Lower leg skin (tissue), 4 donors: ENCODE results near the gene TTC1. TPM values are rescaled to one million over a fixed set of nuclear protein-coding genes. Genes with fewer than 3 reads are reported as not detected.

Source experiments
- DNase-seq, 2 donors: peaks; one replicate each; pipeline ENCODE4 v3.0.0-alpha.2; 2019; ENCODE audit warnings: low spot score in 2 of 2
- H3K4me3 ChIP-seq: fragments of 200-600 bp; sonication (generic); 2 replicates; pipeline ENCODE4 v1.5.1; 2017; ENCODE audit warnings: mild to moderate bottlenecking, low read depth; ENCODE audit not compliant: poor library complexity, severe bottlenecking
- POLR2A ChIP-seq, 2 donors: fragments of 450-650 bp; IDR thresholded peaks; one replicate each; pipeline ENCODE4 v1.6.1; 2016 to 2017; ENCODE audit warnings: antibody characterized with exemption in 2 of 2, mild to moderate bottlenecking in 1 of 2, moderate library complexity in 1 of 2
- WGBS, 2 donors: methylation state at CpG; one replicate each; pipeline ENCODE4 v1.1.5; 2018; 5-methylcytosine and 5-hydroxymethylcytosine counted together
- intact Hi-C: fragments of 100-400 bp; cut with DNase I; formaldehyde crosslinking; loops from one replicate; pipeline ENCODE4 v1.15.0; 2023; ENCODE audit warnings: low total_unique reads
- total RNA-seq, 4 donors: library from RNA; depleted of rRNA; stranded (reverse); fragments of >200 nt; gene quantifications; one replicate each; pipeline ENCODE4 v1.1.0, GENCODE V29; 2016
- TF ChIP-seq, protein P1 (sequence below), 3 donors: fragments of 450-650 bp; IDR thresholded peaks; one replicate each; pipeline ENCODE4 v1.5.1; 2016; ENCODE audit warnings: antibody characterized with exemption in 3 of 3, mild to moderate bottlenecking in 3 of 3, moderate library complexity in 2 of 3

The TTC1 gene
- total RNA-seq, 4 donors from 2014 or later: 28.5 to 39.3 (median 36.2) TPM

DNA sequence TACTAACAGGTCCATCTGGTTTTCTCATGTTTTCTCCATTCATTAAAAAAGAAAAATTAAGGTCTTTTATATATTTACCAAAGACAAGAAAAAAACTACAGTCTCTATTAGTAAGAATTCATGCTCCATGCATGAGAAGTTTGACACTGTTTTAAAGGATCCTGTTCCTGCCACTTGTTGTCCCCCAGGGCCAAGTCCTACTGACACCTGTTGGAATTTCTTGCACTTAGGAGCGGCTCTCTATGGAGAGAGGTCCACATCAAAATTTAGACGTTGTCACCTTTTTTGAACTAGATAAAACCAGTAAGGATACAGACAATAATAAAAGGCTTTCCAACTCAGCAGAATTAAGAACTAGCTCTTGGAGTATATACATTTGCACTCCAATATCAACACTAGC, 68.1 kb downstream of the TTC1 start:
- intact Hi-C loops: no loop called here
- DNase-seq: no peak
- 77 to 81% methylated on average over 2 of the region's 2 CpGs for WGBS, 2 donors
- no peak overlapping the region for H3K4me3 ChIP-seq
- TF ChIP-seq POLR2A (IDR thresholded peaks at IDR 0.05): no peak
- TF ChIP-seq, protein P1, sequence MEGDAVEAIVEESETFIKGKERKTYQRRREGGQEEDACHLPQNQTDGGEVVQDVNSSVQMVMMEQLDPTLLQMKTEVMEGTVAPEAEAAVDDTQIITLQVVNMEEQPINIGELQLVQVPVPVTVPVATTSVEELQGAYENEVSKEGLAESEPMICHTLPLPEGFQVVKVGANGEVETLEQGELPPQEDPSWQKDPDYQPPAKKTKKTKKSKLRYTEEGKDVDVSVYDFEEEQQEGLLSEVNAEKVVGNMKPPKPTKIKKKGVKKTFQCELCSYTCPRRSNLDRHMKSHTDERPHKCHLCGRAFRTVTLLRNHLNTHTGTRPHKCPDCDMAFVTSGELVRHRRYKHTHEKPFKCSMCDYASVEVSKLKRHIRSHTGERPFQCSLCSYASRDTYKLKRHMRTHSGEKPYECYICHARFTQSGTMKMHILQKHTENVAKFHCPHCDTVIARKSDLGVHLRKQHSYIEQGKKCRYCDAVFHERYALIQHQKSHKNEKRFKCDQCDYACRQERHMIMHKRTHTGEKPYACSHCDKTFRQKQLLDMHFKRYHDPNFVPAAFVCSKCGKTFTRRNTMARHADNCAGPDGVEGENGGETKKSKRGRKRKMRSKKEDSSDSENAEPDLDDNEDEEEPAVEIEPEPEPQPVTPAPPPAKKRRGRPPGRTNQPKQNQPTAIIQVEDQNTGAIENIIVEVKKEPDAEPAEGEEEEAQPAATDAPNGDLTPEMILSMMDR (IDR thresholded peaks at IDR 0.05): no peak

- DNase-seq: no peak
- no peak overlapping the region for H3K4me3 ChIP-seq
- TF ChIP-seq, protein P1 (IDR thresholded peaks at IDR 0.05): no peak
- intact Hi-C loops: no loop called here
- 92 to 95% methylated on average over 2 of the region's 2 CpGs for WGBS, 2 donors
Observed at GRCh38 chr5:160079753-160080152, 70.8 kb downstream of the TTC1 start.

- intact Hi-C loops: no loop called here
- WGBS, 2 donors: 84 to 85% methylated on average over 3 of the region's 3 CpGs
- DNase-seq: no peak
- no peak overlapping the region for H3K4me3 ChIP-seq
- TF ChIP-seq, protein P1 (IDR thresholded peaks at IDR 0.05): no peak
- no peak for TF ChIP-seq POLR2A (IDR thresholded peaks at IDR 0.05)
Observed at GRCh38 chr5:160081495-160081894, 72.6 kb downstream of the TTC1 start.

DNA sequence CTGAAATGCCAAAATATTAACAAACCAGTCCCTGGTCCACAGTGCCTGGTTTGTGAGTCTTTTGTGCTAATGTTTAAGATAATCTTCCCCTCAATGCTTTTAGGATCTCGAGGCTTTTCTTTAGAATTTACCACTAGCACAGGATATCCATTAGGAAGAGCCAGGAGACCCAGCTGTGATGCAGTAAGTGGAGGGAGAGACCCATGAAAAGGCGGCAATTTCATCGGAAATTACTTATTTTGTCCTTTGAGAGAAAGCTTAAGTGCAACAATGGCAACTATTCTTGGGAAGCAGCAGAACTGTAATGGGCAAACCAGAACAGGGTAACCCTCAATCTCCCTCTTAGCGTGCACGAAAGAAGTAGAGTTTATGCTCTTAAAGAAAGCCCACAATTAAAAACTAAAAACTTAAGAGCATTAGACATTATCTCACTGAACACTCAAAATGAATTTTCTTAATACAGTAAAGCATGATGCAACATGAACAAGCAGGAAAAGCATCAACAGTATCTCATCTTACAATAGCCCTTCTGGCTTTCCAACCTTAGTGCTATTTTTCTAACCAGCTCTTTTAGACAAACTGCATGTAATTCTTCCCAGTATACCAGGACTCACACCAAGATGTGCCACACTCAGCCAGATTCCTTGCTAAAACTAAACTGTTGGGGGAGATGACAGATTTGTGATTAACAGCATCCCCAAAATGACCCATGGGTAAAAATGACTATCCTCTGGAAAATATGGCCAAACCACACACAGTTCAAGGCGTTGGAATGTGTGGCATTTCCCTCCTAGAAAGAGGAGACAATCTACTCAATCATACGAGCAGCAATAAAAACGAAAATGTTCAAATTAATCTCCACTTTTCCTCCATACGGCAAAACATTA, 73.9 kb downstream of the TTC1 start:
- DNase-seq: no peak
- 63 to 66% methylated on average over 9 of the region's 9 CpGs for WGBS, 2 donors
- no peak overlapping the region for H3K4me3 ChIP-seq
- intact Hi-C loops: no loop called here
- TF ChIP-seq, protein P1 (IDR thresholded peaks at IDR 0.05): no peak
- TF ChIP-seq POLR2A (IDR thresholded peaks at IDR 0.05): no peak

DNA sequence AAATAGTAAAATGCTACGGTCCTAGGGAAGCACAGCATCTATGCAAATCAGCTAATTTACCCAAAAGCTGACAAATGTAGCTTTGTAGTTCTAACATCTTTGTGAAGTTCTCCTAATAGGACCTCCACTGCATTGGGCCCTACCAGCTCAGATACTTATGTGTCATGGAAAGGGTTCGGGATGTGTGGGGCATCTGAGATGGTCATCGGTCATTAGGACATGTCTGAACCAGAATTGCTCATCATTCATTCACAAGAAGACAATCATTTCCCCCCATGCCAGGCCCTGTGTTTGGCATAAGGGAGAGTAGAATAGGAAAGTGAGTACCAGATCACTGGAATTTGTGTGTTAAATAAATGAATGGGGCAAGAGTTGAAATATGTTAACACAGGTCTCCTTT, 74.6 kb downstream of the TTC1 start:
- H3K4me3 ChIP-seq: no peak overlapping the region
- intact Hi-C loops: no loop called here
- no peak for TF ChIP-seq POLR2A (IDR thresholded peaks at IDR 0.05)
- TF ChIP-seq, protein P1 (IDR thresholded peaks at IDR 0.05): no peak
- DNase-seq: no peak
- WGBS, 2 donors: 49 to 59% methylated on average over 3 of the region's 3 CpGs
